Measurements from ENCODE around the gene DHRS4.

GRCh38 chr14:23932639-23933038 is 20.9 kb upstream of the DHRS4 start:
- TF ChIP-seq, protein P1, sequence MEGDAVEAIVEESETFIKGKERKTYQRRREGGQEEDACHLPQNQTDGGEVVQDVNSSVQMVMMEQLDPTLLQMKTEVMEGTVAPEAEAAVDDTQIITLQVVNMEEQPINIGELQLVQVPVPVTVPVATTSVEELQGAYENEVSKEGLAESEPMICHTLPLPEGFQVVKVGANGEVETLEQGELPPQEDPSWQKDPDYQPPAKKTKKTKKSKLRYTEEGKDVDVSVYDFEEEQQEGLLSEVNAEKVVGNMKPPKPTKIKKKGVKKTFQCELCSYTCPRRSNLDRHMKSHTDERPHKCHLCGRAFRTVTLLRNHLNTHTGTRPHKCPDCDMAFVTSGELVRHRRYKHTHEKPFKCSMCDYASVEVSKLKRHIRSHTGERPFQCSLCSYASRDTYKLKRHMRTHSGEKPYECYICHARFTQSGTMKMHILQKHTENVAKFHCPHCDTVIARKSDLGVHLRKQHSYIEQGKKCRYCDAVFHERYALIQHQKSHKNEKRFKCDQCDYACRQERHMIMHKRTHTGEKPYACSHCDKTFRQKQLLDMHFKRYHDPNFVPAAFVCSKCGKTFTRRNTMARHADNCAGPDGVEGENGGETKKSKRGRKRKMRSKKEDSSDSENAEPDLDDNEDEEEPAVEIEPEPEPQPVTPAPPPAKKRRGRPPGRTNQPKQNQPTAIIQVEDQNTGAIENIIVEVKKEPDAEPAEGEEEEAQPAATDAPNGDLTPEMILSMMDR (IDR thresholded peaks at IDR 0.05; ENCODE audit: low read depth, low read length): no peak
- TF ChIP-seq EZH2phosphoT487 (IDR thresholded peaks at IDR 0.05; ENCODE audit: low read depth): no peak
